Ovary (tissue), 9 donors: Measurements from ENCODE around the gene ATG5. TPM values are rescaled to one million over a fixed set of nuclear protein-coding genes. Genes with fewer than 3 reads are reported as not detected.

Experiments
- DNase-seq, 5 donors: peaks; one replicate each; pipeline ENCODE4 v3.0.0-alpha.2; 2019 to 2020
- H3K27ac ChIP-seq, 2 donors: fragments of 200-600 bp; one replicate each; pipeline versions ENCODE4 v1.5.1 to v1.8.0; 2019 to 2022
- H3K27me3 ChIP-seq: fragments of 200-600 bp; one replicate; pipeline ENCODE4 v1.8.0; 2022
- H3K36me3 ChIP-seq: fragments of 200-600 bp; sonication (generic); one replicate; pipeline ENCODE4 v1.5.1; 2019
- H3K4me1 ChIP-seq: one replicate; pipeline ENCODE4 v1.8.1; 2013; ENCODE audit warnings: mild to moderate bottlenecking, moderate library complexity; ENCODE audit not compliant: insufficient read depth
- H3K4me3 ChIP-seq: fragments of 200-600 bp; sonication (generic); one replicate; pipeline ENCODE4 v1.5.1; 2017
- H3K9me3 ChIP-seq, 2 donors: fragments of 200-600 bp in 1 of 2; sonication (generic) in 1 of 2; one replicate each; pipeline versions ENCODE4 v1.5.1 to v1.8.1; 2013 to 2019; ENCODE audit warnings: mild to moderate bottlenecking in 1 of 2, moderate library complexity in 1 of 2
- EP300 ChIP-seq: sonication (generic); formaldehyde crosslinking; IDR thresholded peaks from one replicate; pipeline ENCODE4 v1.6.1; 2017; ENCODE audit warnings: antibody characterized with exemption
- POLR2A ChIP-seq: fragments of 450-650 bp; IDR thresholded peaks from one replicate; pipeline ENCODE4 v1.6.1; 2017; ENCODE audit warnings: antibody characterized with exemption, mild to moderate bottlenecking, moderate library complexity
- WGBS, 3 donors: extraction: QIAGEN DNeasy Blood & Tissue Kit in 1 of 3; methylation state at CpG; one replicate each; pipeline versions ENCODE4 v1.1.5 to v1.1.7; 2013 to 2017; 5-methylcytosine and 5-hydroxymethylcytosine counted together
- intact Hi-C, 4 donors: fragments of 100-400 bp; cut with DNase I; formaldehyde crosslinking; loops; one replicate each; pipeline versions ENCODE4 v1.11.0 to v1.15.1; 2022 to 2023
- polyA plus RNA-seq, 2 donors: library from polyadenylated mRNA; stranded (reverse); fragments of 200-250 nt in 1 of 2; fragments of 350-450 nt in 1 of 2; fragmentation: Illumina TruSeq in 1 of 2; extraction: RNeasy Lipid Tissue Mini Kit (QIAGEN cat#74804) in 1 of 2; gene quantifications; one replicate each; pipeline ENCODE4 v1.2.3, GENCODE V29; 2013 to 2014
- total RNA-seq, 7 donors: library from RNA; depleted of rRNA in 2 of 7; stranded (reverse); fragments of >200 nt in 2 of 7; fragmentation: NEBNext Ultra II Directional in 3 of 7; extraction: Animal tissue kit (Norgen Biotek cat#: 25700) in 3 of 7; gene quantifications; one replicate each; pipeline versions ENCODE4 v1.1.0 to v1.2.4, GENCODE V29; 2016 to 2023
- TF ChIP-seq, protein P1 (sequence below), 3 donors: fragments of 450-650 bp in 2 of 3; fragments of 200-600 bp in 1 of 3; IDR thresholded peaks; one replicate each; pipeline versions ENCODE4 v1.5.1 to v1.8.0; 2016 to 2022; ENCODE audit warnings: antibody characterized with exemption in 3 of 3, mild to moderate bottlenecking in 1 of 3
- donor health status: DM: no; HTN: no; CAD: no; lungs with moderate emphysema.
- donor health status: DM: no; HTN: no; CAD: no.
- donor health status: Bipolar disorder and iron deficiency.
- donor health status: DM: yes; HTN: yes; CAD: no.
- donor health status: DM: no; HTN: no; CAD: no.
- donor health status: DM: yes; HTN: yes; CAD: no.

The ATG5 gene
- total and polyA plus RNA-seq, 9 donors, result 17.3 to 35.2 (median 28.3) TPM

DNA sequence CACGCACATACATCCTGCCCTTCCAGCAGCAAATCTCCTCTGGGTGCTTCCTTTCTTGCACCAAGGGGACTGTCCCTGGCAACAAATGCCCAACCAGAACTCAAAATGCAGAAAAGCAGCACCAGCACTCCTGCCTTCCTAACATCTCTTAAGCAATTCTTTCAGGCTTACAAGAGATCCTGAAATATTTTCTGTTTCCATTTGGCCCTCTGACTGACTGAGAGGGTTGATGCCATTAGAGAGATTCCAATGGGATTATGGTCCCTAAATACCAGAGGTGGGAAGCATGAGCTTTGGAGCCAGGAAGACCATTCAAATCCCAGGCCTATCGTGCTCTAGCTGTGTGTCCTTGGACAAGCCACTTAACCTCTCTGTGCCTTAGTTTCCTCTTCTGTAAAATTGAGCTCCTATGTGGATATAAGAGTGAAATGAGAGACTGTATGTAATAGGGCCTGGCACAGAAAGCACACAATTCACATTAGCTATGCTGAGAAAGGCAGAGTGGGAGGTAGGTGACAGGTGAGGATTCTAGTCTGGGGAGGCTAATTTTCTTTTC lies 182.6 kb downstream of the ATG5 start:
- intact Hi-C loops, result no loop called here
- Histone ChIP-seq H3K9me3 (no peaks in the 10 kb centered on the region), H3K27me3 (no peaks in the 10 kb centered on the region), H3K4me3 (no peak overlapping the region), H3K4me1 (no peaks in the 10 kb centered on the region), H3K27ac (no peak overlapping the region), H3K36me3 (no peaks in the 10 kb centered on the region)
- TF ChIP-seq, protein P1, sequence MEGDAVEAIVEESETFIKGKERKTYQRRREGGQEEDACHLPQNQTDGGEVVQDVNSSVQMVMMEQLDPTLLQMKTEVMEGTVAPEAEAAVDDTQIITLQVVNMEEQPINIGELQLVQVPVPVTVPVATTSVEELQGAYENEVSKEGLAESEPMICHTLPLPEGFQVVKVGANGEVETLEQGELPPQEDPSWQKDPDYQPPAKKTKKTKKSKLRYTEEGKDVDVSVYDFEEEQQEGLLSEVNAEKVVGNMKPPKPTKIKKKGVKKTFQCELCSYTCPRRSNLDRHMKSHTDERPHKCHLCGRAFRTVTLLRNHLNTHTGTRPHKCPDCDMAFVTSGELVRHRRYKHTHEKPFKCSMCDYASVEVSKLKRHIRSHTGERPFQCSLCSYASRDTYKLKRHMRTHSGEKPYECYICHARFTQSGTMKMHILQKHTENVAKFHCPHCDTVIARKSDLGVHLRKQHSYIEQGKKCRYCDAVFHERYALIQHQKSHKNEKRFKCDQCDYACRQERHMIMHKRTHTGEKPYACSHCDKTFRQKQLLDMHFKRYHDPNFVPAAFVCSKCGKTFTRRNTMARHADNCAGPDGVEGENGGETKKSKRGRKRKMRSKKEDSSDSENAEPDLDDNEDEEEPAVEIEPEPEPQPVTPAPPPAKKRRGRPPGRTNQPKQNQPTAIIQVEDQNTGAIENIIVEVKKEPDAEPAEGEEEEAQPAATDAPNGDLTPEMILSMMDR (IDR thresholded peaks at IDR 0.05), result no peak
- TF ChIP-seq EP300 (no peak), POLR2A (no peak)
- no peak for DNase-seq
- 78 to 92% (median 85%) methylated on average over 2 of the region's 2 CpGs for WGBS, 3 donors

DNA sequence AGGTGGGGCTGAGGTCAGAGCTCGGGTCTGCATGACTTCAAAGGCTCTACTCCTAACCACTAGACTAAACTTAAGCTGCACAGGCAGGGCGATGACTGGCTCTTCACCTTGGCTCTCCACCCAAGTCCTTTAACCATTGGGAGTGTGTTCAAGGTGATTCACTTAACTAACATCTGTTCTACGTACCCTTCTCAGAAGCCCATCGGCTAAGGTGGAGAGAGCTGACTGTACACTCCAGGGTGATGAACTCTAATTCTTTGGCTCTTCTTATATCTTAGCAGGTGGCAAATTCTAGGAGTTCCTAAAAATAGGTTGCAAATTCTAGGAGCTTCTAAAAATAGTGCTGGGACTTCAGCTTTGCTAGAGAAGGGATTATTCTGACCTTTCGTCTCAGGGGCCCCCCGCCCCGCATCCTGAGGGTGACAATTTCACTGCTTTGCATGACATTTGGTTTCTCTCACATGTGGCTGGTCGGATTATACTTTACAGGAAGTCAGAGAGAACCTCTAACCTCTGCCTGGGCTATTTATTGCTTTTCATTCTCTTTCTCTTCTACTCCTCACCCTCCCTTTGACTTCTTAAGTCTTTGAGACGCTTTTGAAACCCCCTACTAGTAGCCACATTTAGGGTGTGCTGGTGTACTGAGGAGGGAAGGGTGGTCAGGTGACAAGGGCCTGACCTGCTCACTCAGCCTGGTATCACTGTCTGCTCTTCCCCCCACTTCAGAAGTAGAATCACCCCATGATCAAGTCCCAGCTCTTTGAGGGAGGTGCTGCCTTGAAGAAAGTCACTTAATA lies 183.9 kb downstream of the ATG5 start:
- Histone ChIP-seq H3K36me3 (no peaks in the 10 kb centered on the region), H3K4me3 (no peak overlapping the region), H3K27me3 (no peaks in the 10 kb centered on the region), H3K27ac (no peak overlapping the region), H3K4me1 (no peaks in the 10 kb centered on the region), H3K9me3 (no peaks in the 10 kb centered on the region)
- TF ChIP-seq POLR2A (no peak), EP300 (no peak)
- TF ChIP-seq, protein P1 (IDR thresholded peaks at IDR 0.05), result no peak
- WGBS, 3 donors, result 75 to 84% (median 76%) methylated on average over 9 of the region's 9 CpGs
- intact Hi-C loops, result no loop called here
- no peak for DNase-seq

DNA sequence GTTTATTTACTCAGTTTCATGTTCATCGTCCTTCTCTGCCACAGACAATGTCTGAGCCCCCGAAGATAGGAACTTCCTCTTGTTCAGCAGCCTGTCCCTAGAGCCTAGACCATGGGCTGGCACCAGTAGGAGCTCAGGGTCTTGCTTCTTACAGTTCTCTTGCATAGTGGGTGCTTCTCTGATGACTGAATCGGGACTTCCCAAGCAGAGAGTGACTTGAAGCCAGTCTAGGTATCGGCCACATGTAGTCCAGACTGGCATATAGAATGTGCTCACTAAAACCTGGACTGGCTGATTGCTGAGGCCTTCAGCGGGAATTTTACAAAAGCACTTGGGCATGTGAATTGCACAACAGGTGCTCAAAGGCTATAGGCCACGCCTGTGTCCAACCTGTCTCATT lies 187.4 kb downstream of the ATG5 start:
- 71 to 82% (median 81%) methylated on average over 6 of the region's 6 CpGs for WGBS, 3 donors
- TF ChIP-seq, protein P1 (IDR thresholded peaks at IDR 0.05), result no peak
- no peak for TF ChIP-seq EP300
- no peak for TF ChIP-seq POLR2A
- no peak for DNase-seq
- Histone ChIP-seq H3K27ac (no peak overlapping the region), H3K36me3 (no peaks in the 10 kb centered on the region), H3K27me3 (no peaks in the 10 kb centered on the region), H3K9me3 (no peaks in the 10 kb centered on the region), H3K4me1 (no peaks in the 10 kb centered on the region), H3K4me3 (no peak overlapping the region)
- intact Hi-C loops, result no loop called here

DNA sequence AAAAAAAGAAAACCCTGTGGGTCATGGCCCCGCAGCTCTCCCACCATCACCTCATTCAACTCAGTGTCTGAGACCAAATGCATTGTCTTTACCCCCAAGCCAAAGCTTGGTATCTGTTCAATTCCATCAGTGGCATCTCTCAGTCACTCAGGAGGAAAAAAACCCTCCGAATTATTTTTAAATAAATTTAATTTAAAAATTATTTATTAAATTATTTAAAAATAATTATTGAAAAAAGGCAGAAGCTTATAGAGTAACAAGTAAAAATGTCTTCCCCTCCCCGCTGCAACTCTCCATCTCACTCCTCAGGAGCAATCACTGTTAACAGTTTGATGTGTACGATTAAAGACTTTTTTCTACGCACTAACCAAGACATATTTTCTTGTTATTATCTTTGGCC lies 188.7 kb downstream of the ATG5 start:
- no peak for DNase-seq
- no peaks in the 10 kb centered on the region for H3K27me3 ChIP-seq
- 92 to 96% (median 95%) methylated on average over 5 of the region's 5 CpGs for WGBS, 3 donors

More for the DNA sequence above, 188.7 kb downstream of the ATG5 start:
- H3K9me3 ChIP-seq, result no peaks in the 10 kb centered on the region
- no peak overlapping the region for H3K4me3 ChIP-seq
- intact Hi-C loops, result no loop called here
- no peaks in the 10 kb centered on the region for H3K36me3 ChIP-seq
- TF ChIP-seq, protein P1 (IDR thresholded peaks at IDR 0.05), result no peak
- TF ChIP-seq POLR2A, result no peak
- TF ChIP-seq EP300, result no peak
- H3K4me1 ChIP-seq, result no peaks in the 10 kb centered on the region
- H3K27ac ChIP-seq, result no peak overlapping the region
